ENCODE results near the gene COL9A3.

The COL9A3 gene

GRCh38 chr20:62812181-62812906 lies 4.5 kb upstream of the COL9A3 start:
- no peak for DNase-seq

GRCh38 chr20:62812907-62813200 lies 4.0 kb upstream of the COL9A3 start:
- no peak for DNase-seq

GRCh38 chr20:62813588-62813987 lies 3.3 kb upstream of the COL9A3 start:
- DNase-seq: no peak

- DNase-seq: no peak
Observed at GRCh38 chr20:62814060-62814708, 2.7 kb upstream of the COL9A3 start.

GRCh38 chr20:62814709-62815065 lies 2.2 kb upstream of the COL9A3 start:
- DNase-seq: no peak

- DNase-seq: no peak
Observed at GRCh38 chr20:62815066-62815991, 1.5 kb upstream of the COL9A3 start.

GRCh38 chr20:62816031-62816883 lies 593 bp upstream of the COL9A3 start:
- DNase-seq: no peak

GRCh38 chr20:62817975-62818591 lies 1.2 kb downstream of the COL9A3 start:
- no peak for DNase-seq

- no peak for DNase-seq
Observed at GRCh38 chr20:62818592-62819493, 2.0 kb downstream of the COL9A3 start.

- DNase-seq: no peak
Observed at GRCh38 chr20:62819494-62820174, 2.8 kb downstream of the COL9A3 start.

GRCh38 chr20:62820208-62820961 lies 3.5 kb downstream of the COL9A3 start:
- no peak for DNase-seq

- DNase-seq: no peak
Observed at GRCh38 chr20:62820962-62821725, 4.3 kb downstream of the COL9A3 start.

GRCh38 chr20:62821726-62822210 lies 4.9 kb downstream of the COL9A3 start:
- no peak for DNase-seq

- DNase-seq: no peak
Observed at GRCh38 chr20:62822239-62822787, 5.5 kb downstream of the COL9A3 start.

- DNase-seq: no peak
Observed at GRCh38 chr20:62822788-62823651, 6.2 kb downstream of the COL9A3 start.

GRCh38 chr20:62823688-62824475 lies 7.0 kb downstream of the COL9A3 start:
- DNase-seq: no peak

Data from cerebellar nuclear complex (tissue), 1 donor.